ENCODE measurements around the gene ARHGEF28. TPM values are rescaled to one million over a fixed set of nuclear protein-coding genes. Genes with fewer than 3 reads are reported as not detected.

The ARHGEF28 gene
- total RNA-seq, 1 donor from 2014 or later, result 44.9 TPM

GRCh38 chr5:73892218-73892617 lies 266.2 kb downstream of the ARHGEF28 start:
- peaks cover 35% of the 10 kb centered on the region for H3K4me1 Mint-ChIP-seq (ENCODE audit: unreplicated experiment)
- H3K36me3 Mint-ChIP-seq (ENCODE audit: unreplicated experiment), result peaks cover 74% of the 10 kb centered on the region
- no peak for TF ChIP-seq CTCF (IDR thresholded peaks at IDR 0.05)
- H3K9me3 Mint-ChIP-seq (ENCODE audit: unreplicated experiment), result peaks cover 4% of the 10 kb centered on the region
- no peaks in the 10 kb centered on the region for H3K27me3 Mint-ChIP-seq (ENCODE audit: unreplicated experiment)
- peak overlapping the region; percentile 74 for H3K27ac Mint-ChIP-seq (ENCODE audit: unreplicated experiment)
- H3K4me3 Mint-ChIP-seq (ENCODE audit: unreplicated experiment), result no peak overlapping the region
- no peak for DNase-seq (ENCODE audit: extremely low spot score, unreplicated experiment)

GRCh38 chr5:73892806-73893205 lies 266.8 kb downstream of the ARHGEF28 start:
- Mint-ChIP-seq H3K9me3 (ENCODE audit: unreplicated experiment) (peaks cover 4% of the 10 kb centered on the region), H3K4me1 (ENCODE audit: unreplicated experiment) (peaks cover 35% of the 10 kb centered on the region), H3K36me3 (ENCODE audit: unreplicated experiment) (peaks cover 74% of the 10 kb centered on the region), H3K27me3 (ENCODE audit: unreplicated experiment) (no peaks in the 10 kb centered on the region), H3K4me3 (ENCODE audit: unreplicated experiment) (no peak overlapping the region), H3K27ac (ENCODE audit: unreplicated experiment) (peak overlapping the region; percentile 74)
- TF ChIP-seq CTCF (IDR thresholded peaks at IDR 0.05), result no peak
- DNase-seq (ENCODE audit: extremely low spot score, unreplicated experiment), result no peak

- H3K4me3 Mint-ChIP-seq (ENCODE audit: unreplicated experiment), result no peak overlapping the region
- peak overlapping the region; percentile 74 for H3K27ac Mint-ChIP-seq (ENCODE audit: unreplicated experiment)
- DNase-seq (ENCODE audit: extremely low spot score, unreplicated experiment), result no peak
- no peaks in the 10 kb centered on the region for H3K27me3 Mint-ChIP-seq (ENCODE audit: unreplicated experiment)
- no peak for TF ChIP-seq CTCF (IDR thresholded peaks at IDR 0.05)
- peaks cover 4% of the 10 kb centered on the region for H3K9me3 Mint-ChIP-seq (ENCODE audit: unreplicated experiment)
- peaks cover 35% of the 10 kb centered on the region for H3K4me1 Mint-ChIP-seq (ENCODE audit: unreplicated experiment)
- H3K36me3 Mint-ChIP-seq (ENCODE audit: unreplicated experiment), result peaks cover 71% of the 10 kb centered on the region
These were observed 267.8 kb downstream of the ARHGEF28 start for GRCh38 chr5:73893813-73894212.

- peak overlapping the region; percentile 3 for H3K27ac Mint-ChIP-seq (ENCODE audit: unreplicated experiment)
- no peak for TF ChIP-seq CTCF (IDR thresholded peaks at IDR 0.05)
- peaks cover 32% of the 10 kb centered on the region for H3K4me1 Mint-ChIP-seq (ENCODE audit: unreplicated experiment)
- H3K9me3 Mint-ChIP-seq (ENCODE audit: unreplicated experiment), result peaks cover 4% of the 10 kb centered on the region
- no peak for DNase-seq (ENCODE audit: extremely low spot score, unreplicated experiment)
- no peaks in the 10 kb centered on the region for H3K27me3 Mint-ChIP-seq (ENCODE audit: unreplicated experiment)
- H3K36me3 Mint-ChIP-seq (ENCODE audit: unreplicated experiment), result peaks cover 69% of the 10 kb centered on the region
- no peak overlapping the region for H3K4me3 Mint-ChIP-seq (ENCODE audit: unreplicated experiment)
These were observed 268.9 kb downstream of the ARHGEF28 start for GRCh38 chr5:73894860-73895259.

- no peaks in the 10 kb centered on the region for H3K27me3 Mint-ChIP-seq (ENCODE audit: unreplicated experiment)
- H3K27ac Mint-ChIP-seq (ENCODE audit: unreplicated experiment), result peak overlapping the region; percentile 3
- DNase-seq (ENCODE audit: extremely low spot score, unreplicated experiment), result no peak
- no peak for TF ChIP-seq CTCF (IDR thresholded peaks at IDR 0.05)
- no peak overlapping the region for H3K4me3 Mint-ChIP-seq (ENCODE audit: unreplicated experiment)
- H3K36me3 Mint-ChIP-seq (ENCODE audit: unreplicated experiment), result peaks cover 64% of the 10 kb centered on the region
- peaks cover 32% of the 10 kb centered on the region for H3K4me1 Mint-ChIP-seq (ENCODE audit: unreplicated experiment)
- peaks cover 4% of the 10 kb centered on the region for H3K9me3 Mint-ChIP-seq (ENCODE audit: unreplicated experiment)
These were observed 269.5 kb downstream of the ARHGEF28 start for GRCh38 chr5:73895471-73895870.

All from osteocyte (in vitro differentiated cells).